ENCODE data around the gene FAM240A.
A peak's percentile ranks its signal among the peaks of the same experiment; 100 is the strongest.

The FAM240A gene

GRCh38 chr3:46649436-46649835 lies 37.1 kb downstream of the FAM240A start:
- no peak overlapping the region for H3K9ac ChIP-seq
- H3K9me3 ChIP-seq (replicated peaks in 1 of 11) = peaks cover 16 to 32% (median 22%) of the 10 kb centered on the region in 11 experiments
- H3K27me3 ChIP-seq = no peaks in the 10 kb centered on the region
- no peak overlapping the region for H3K4me2 ChIP-seq
- H3K36me3 ChIP-seq = no peaks in the 10 kb centered on the region
- H3K4me3 ChIP-seq = no peak overlapping the region
- H4K20me1 ChIP-seq = no peaks in the 10 kb centered on the region
- H3K4me1 ChIP-seq = no peaks in the 10 kb centered on the region
- H3K27ac ChIP-seq = no peak overlapping the region
- no peak for TF ChIP-seq Cebpa-rat (IDR thresholded peaks at IDR 0.05)

GRCh38 chr3:46651084-46651483 lies 38.8 kb downstream of the FAM240A start:
- no peak overlapping the region for H3K27ac ChIP-seq
- H3K27me3 ChIP-seq = no peaks in the 10 kb centered on the region
- no peaks in the 10 kb centered on the region for H4K20me1 ChIP-seq
- H3K4me1 ChIP-seq = peaks cover 0 to 10% (median 5%) of the 10 kb centered on the region in 10 experiments; a peak in 6 of 20 replicates
- no peak overlapping the region for H3K4me2 ChIP-seq
- TF ChIP-seq Cebpa-rat (IDR thresholded peaks at IDR 0.05) = no peak
- peaks cover 16 to 32% (median 24%) of the 10 kb centered on the region in 11 experiments for H3K9me3 ChIP-seq (replicated peaks in 1 of 11)
- H3K9ac ChIP-seq = no peak overlapping the region
- no peak overlapping the region for H3K4me3 ChIP-seq
- H3K36me3 ChIP-seq = no peaks in the 10 kb centered on the region

- Histone ChIP-seq H3K9me3 (replicated peaks in 1 of 11) (peaks cover 16 to 22% (median 20%) of the 10 kb centered on the region in 11 experiments), H4K20me1 (no peaks in the 10 kb centered on the region), H3K9ac (no peak overlapping the region), H3K4me1 (peaks cover 14 to 38% (median 29%) of the 10 kb centered on the region in 10 experiments), H3K27ac (no peak overlapping the region), H3K4me3 (no peak overlapping the region), H3K27me3 (no peaks in the 10 kb centered on the region; a peak in 1 of 22 replicates), H3K4me2 (peak overlapping the region in 6 of 11 experiments; percentile 4 to 33 (median 22); a peak in 5 of 22 replicates), H3K36me3 (no peaks in the 10 kb centered on the region)
- no peak for TF ChIP-seq Cebpa-rat (IDR thresholded peaks at IDR 0.05)
Observed at GRCh38 chr3:46655271-46655670, 42.9 kb downstream of the FAM240A start.

- no peak for TF ChIP-seq Cebpa-rat (IDR thresholded peaks at IDR 0.05)
- no peaks in the 10 kb centered on the region; a peak in 1 of 22 replicates for H4K20me1 ChIP-seq
- H3K4me3 ChIP-seq = no peak overlapping the region
- peak overlapping the region in 2 of 11 experiments; percentile 21 to 41; a peak in 3 of 22 replicates for H3K4me2 ChIP-seq
- H3K4me1 ChIP-seq = peaks cover 24 to 51% (median 42%) of the 10 kb centered on the region in 10 experiments
- H3K9ac ChIP-seq = no peak overlapping the region
- no peaks in the 10 kb centered on the region for H3K36me3 ChIP-seq
- no peaks in the 10 kb centered on the region; a peak in 1 of 22 replicates for H3K27me3 ChIP-seq
- H3K9me3 ChIP-seq (replicated peaks in 1 of 11) = peaks cover 10 to 16% (median 13%) of the 10 kb centered on the region in 11 experiments
- H3K27ac ChIP-seq = no peak overlapping the region
Observed at GRCh38 chr3:46656778-46657556, 44.6 kb downstream of the FAM240A start.

GRCh38 chr3:46659285-46659684 lies 47.0 kb downstream of the FAM240A start:
- H4K20me1 ChIP-seq = no peaks in the 10 kb centered on the region; a peak in 1 of 22 replicates
- H3K9me3 ChIP-seq (replicated peaks in 1 of 11) = peaks cover 0 to 7% (median 0%) of the 10 kb centered on the region in 11 experiments; a peak in 1 of 22 replicates
- no peak overlapping the region for H3K27ac ChIP-seq
- H3K4me3 ChIP-seq = no peak overlapping the region
- H3K4me1 ChIP-seq = peaks cover 24 to 54% (median 42%) of the 10 kb centered on the region in 10 experiments
- H3K27me3 ChIP-seq = no peaks in the 10 kb centered on the region; a peak in 1 of 22 replicates
- TF ChIP-seq Cebpa-rat (IDR thresholded peaks at IDR 0.05) = no peak
- H3K36me3 ChIP-seq = no peaks in the 10 kb centered on the region
- H3K9ac ChIP-seq = no peak overlapping the region
- peak overlapping the region in 10 of 11 experiments; percentile 2 to 82 (median 60); a peak in 11 of 22 replicates for H3K4me2 ChIP-seq

GRCh38 chr3:46660003-46660402 lies 47.7 kb downstream of the FAM240A start:
- H3K27me3 ChIP-seq = no peaks in the 10 kb centered on the region; a peak in 1 of 22 replicates
- no peak overlapping the region for H3K27ac ChIP-seq
- no peak overlapping the region for H3K9ac ChIP-seq
- no peak overlapping the region for H3K4me3 ChIP-seq
- H3K9me3 ChIP-seq (replicated peaks in 1 of 11) = peaks cover 0 to 7% (median 0%) of the 10 kb centered on the region in 11 experiments; a peak in 1 of 22 replicates
- H3K4me2 ChIP-seq = peak overlapping the region; percentile 2 to 82 (median 61); a peak in 20 of 22 replicates
- peaks cover 24 to 54% (median 42%) of the 10 kb centered on the region in 10 experiments for H3K4me1 ChIP-seq
- no peaks in the 10 kb centered on the region; a peak in 1 of 22 replicates for H4K20me1 ChIP-seq
- H3K36me3 ChIP-seq = no peaks in the 10 kb centered on the region
- TF ChIP-seq Cebpa-rat (IDR thresholded peaks at IDR 0.05) = no peak

- Histone ChIP-seq H3K27ac (no peak overlapping the region), H3K4me2 (peak overlapping the region; percentile 25 to 82 (median 61); a peak in 21 of 22 replicates), H3K9ac (peak overlapping the region in 2 of 11 experiments; percentile 1 to 7; a peak in 1 of 22 replicates), H3K4me3 (no peak overlapping the region; a peak in 1 of 20 replicates), H3K4me1 (peaks cover 24 to 45% (median 38%) of the 10 kb centered on the region in 10 experiments), H4K20me1 (no peaks in the 10 kb centered on the region; a peak in 1 of 22 replicates), H3K36me3 (no peaks in the 10 kb centered on the region), H3K27me3 (no peaks in the 10 kb centered on the region; a peak in 1 of 22 replicates), H3K9me3 (replicated peaks in 1 of 11) (no peaks in the 10 kb centered on the region)
- TF ChIP-seq Cebpa-rat (IDR thresholded peaks at IDR 0.05) = no peak
Observed at GRCh38 chr3:46660543-46661523, 48.5 kb downstream of the FAM240A start.

- Histone ChIP-seq H3K4me2 (no peak overlapping the region), H3K27me3 (no peaks in the 10 kb centered on the region; a peak in 1 of 22 replicates), H3K27ac (no peak overlapping the region), H3K4me3 (no peak overlapping the region), H3K9me3 (replicated peaks in 1 of 11) (no peaks in the 10 kb centered on the region), H3K9ac (no peak overlapping the region), H3K36me3 (no peaks in the 10 kb centered on the region), H3K4me1 (peaks cover 24 to 45% (median 37%) of the 10 kb centered on the region in 10 experiments), H4K20me1 (no peaks in the 10 kb centered on the region; a peak in 1 of 22 replicates)
- no peak for TF ChIP-seq Cebpa-rat (IDR thresholded peaks at IDR 0.05)
Observed at GRCh38 chr3:46661776-46662766, 49.7 kb downstream of the FAM240A start.

All from BLaER1 treated with 17β-estradiol and CSF1 and Interleukin-3, amounts not matched to agents 10 nM and 100 nM (cell line).